ENCODE results near the gene MLX. TPM values are rescaled to one million over a fixed set of nuclear protein-coding genes. Genes with fewer than 3 reads are reported as not detected.
A peak's percentile ranks its signal among the peaks of the same experiment; 100 is the strongest.

MLX gene
- total RNA-seq, 3 donors from 2014 or later (not counting 1 experiment from before 2014, with no cell fraction given): 38.9 to 58.2 (median 42.6) TPM

DNA sequence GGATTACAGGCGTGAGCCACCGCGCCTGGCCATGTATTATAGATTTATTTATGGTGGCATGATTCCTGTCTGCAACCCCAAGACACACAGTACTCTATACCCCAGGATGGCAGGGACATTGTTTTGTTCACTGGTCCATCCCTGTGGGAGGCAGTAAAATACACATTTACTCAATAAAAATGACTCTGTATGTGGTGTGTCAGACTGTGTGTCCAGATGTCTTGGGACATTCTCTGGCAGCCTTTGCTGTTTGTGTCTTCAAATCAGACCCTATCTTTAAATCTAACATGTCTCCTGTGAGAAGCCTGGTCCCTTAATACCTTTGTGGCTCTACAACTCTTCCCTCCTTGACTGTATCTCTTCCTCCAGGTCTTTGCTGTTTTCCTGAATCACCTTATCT is 6.7 kb upstream of the MLX start:
- H3K27ac Mint-ChIP-seq: no peak overlapping the region
- peaks cover 40% of the 10 kb centered on the region for H3K4me1 ChIP-seq (ENCODE audit: control insufficient read depth, insufficient read depth, low read length)
- no peaks in the 10 kb centered on the region for H3K36me3 Mint-ChIP-seq
- H3K36me3 ChIP-seq (ENCODE audit: control insufficient read depth, insufficient read depth, low read length): peaks cover 15% of the 10 kb centered on the region
- H3K4me3 Mint-ChIP-seq: peak overlapping the region; percentile 65
- H3K9me3 Mint-ChIP-seq: no peaks in the 10 kb centered on the region
- H3K9me3 ChIP-seq (ENCODE audit: control insufficient read depth, insufficient read depth, low read length): no peaks in the 10 kb centered on the region
- no peak for ATAC-seq
- no peaks in the 10 kb centered on the region for H3K27me3 Mint-ChIP-seq (ENCODE audit: low read depth in 2 of 2)
- TF ChIP-seq, protein P1, sequence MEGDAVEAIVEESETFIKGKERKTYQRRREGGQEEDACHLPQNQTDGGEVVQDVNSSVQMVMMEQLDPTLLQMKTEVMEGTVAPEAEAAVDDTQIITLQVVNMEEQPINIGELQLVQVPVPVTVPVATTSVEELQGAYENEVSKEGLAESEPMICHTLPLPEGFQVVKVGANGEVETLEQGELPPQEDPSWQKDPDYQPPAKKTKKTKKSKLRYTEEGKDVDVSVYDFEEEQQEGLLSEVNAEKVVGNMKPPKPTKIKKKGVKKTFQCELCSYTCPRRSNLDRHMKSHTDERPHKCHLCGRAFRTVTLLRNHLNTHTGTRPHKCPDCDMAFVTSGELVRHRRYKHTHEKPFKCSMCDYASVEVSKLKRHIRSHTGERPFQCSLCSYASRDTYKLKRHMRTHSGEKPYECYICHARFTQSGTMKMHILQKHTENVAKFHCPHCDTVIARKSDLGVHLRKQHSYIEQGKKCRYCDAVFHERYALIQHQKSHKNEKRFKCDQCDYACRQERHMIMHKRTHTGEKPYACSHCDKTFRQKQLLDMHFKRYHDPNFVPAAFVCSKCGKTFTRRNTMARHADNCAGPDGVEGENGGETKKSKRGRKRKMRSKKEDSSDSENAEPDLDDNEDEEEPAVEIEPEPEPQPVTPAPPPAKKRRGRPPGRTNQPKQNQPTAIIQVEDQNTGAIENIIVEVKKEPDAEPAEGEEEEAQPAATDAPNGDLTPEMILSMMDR (IDR thresholded peaks at IDR 0.05): no peak
- WGBS (ENCODE audit: insufficient coverage): no CpG with 5 or more reads among the region's 3 CpGs
- no peaks in the 10 kb centered on the region for H3K27me3 ChIP-seq (ENCODE audit: control insufficient read depth, insufficient read depth, low read length)
- intact Hi-C loops (cut with micrococcal nuclease): no loop called here
- no peak for DNase-seq
- H3K27ac ChIP-seq (ENCODE audit: low read length): no peak overlapping the region
- H3K4me3 ChIP-seq (ENCODE audit: low read length): no peak overlapping the region
- H3K4me1 Mint-ChIP-seq: peaks cover 25 to 32% of the 10 kb centered on the region in 2 donors

DNA sequence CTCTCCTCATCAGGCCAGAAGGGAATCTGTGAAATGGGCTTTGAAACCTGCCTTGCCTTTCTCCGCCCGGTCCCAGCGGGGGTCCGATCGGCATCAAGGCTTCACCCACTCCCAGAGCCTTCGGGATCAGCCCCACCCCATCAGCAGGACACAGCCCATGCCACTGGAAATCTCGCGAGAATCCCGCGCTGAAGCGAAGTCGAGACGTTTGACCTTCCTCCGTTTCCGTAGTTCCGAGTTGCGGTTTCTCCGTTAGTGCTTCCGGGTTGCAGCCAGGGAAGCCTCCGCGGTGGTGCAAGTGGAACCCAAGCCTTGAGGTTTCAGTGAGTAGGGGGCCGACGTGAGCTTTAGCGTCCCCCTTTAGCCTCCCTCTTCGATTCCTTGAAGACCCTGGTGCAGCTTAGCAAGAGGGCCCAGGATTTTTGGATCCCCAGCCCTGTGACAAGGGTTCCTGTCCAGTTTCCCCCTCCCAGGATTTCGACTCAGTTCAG is 5.0 kb upstream of the MLX start, which contains the start of gene COASY:
Gene COASY (plus strand): TSS at position 252 of the 491 bp plus-strand sequence. CDS start 475 bp downstream, outside the sequence.
- DNase-seq (peak; percentile 90 to 97), ATAC-seq (peak; percentile 75 to 78 (median 78))
- H3K27ac Mint-ChIP-seq: peak within 1 kb of the TSS; percentile 90 to 94
- H3K4me1 Mint-ChIP-seq: peaks cover 30 to 35% of the 10 kb centered on the region in 2 donors
- peak within 1 kb of the TSS; percentile 95 for H3K4me3 ChIP-seq (ENCODE audit: low read length)
- WGBS (ENCODE audit: insufficient coverage): under 1% methylated on average over 26 of the region's 26 CpGs
- H3K9me3 ChIP-seq (ENCODE audit: control insufficient read depth, insufficient read depth, low read length): no peaks in the 10 kb centered on the region
- intact Hi-C loops (cut with micrococcal nuclease): loop anchor here (2.0 kb wide), 1 partner anchor 17 kb away; no protein-coding TSS in a partner anchor
- H3K36me3 Mint-ChIP-seq: no peaks in the 10 kb centered on the region
- H3K4me1 ChIP-seq (ENCODE audit: control insufficient read depth, insufficient read depth, low read length): peaks cover 44% of the 10 kb centered on the region
- peaks cover 24% of the 10 kb centered on the region for H3K36me3 ChIP-seq (ENCODE audit: control insufficient read depth, insufficient read depth, low read length)
- H3K4me3 Mint-ChIP-seq: peak within 1 kb of the TSS; percentile 96
- TF ChIP-seq, protein P1 (IDR thresholded peaks at IDR 0.05): no peak
- H3K27me3 Mint-ChIP-seq (ENCODE audit: low read depth in 2 of 2): no peaks in the 10 kb centered on the region
- H3K27ac ChIP-seq (ENCODE audit: low read length): peak within 1 kb of the TSS; percentile 82
- no peaks in the 10 kb centered on the region for H3K27me3 ChIP-seq (ENCODE audit: control insufficient read depth, insufficient read depth, low read length)
- H3K9me3 Mint-ChIP-seq: no peaks in the 10 kb centered on the region

DNA sequence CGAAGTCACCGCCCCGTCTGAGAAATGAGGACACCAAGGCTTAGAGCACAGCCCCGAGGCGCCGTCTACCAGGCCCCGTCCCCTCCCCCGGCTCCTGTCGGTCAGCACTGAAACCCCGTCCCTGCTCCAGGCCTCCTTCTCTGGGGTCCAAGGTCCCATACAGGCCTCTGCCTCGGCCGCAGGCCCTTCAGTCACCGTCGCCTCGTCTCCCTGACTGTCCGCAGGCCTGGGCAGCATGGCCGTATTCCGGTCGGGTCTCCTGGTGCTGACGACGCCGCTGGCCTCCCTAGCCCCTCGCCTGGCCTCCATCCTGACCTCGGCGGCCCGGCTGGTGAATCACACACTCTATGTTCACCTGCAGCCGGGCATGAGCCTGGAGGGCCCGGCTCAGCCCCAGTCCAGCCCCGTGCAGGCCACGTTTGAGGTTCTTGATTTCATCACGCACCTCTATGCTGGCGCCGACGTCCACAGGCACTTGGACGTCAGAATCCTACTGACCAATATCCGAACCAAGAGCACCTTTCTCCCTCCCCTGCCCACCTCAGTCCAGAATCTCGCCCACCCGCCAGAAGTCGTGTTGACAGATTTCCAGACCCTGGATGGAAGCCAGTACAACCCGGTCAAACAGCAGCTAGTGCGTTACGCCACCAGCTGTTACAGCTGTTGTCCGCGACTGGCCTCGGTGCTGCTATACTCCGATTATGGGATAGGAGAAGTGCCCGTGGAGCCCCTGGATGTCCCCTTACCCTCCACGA is 4.3 kb upstream of the MLX start:
- H3K27me3 Mint-ChIP-seq (ENCODE audit: low read depth in 2 of 2): no peaks in the 10 kb centered on the region
- peaks cover 33 to 38% of the 10 kb centered on the region in 2 donors for H3K4me1 Mint-ChIP-seq
- H3K9me3 Mint-ChIP-seq: no peaks in the 10 kb centered on the region
- Histone ChIP-seq H3K4me3 (ENCODE audit: low read length) (peak overlapping the region; percentile 95), H3K9me3 (ENCODE audit: control insufficient read depth, insufficient read depth, low read length) (no peaks in the 10 kb centered on the region), H3K27me3 (ENCODE audit: control insufficient read depth, insufficient read depth, low read length) (no peaks in the 10 kb centered on the region), H3K27ac (ENCODE audit: low read length) (peak overlapping the region; percentile 82), H3K4me1 (ENCODE audit: control insufficient read depth, insufficient read depth, low read length) (peaks cover 47% of the 10 kb centered on the region), H3K36me3 (ENCODE audit: control insufficient read depth, insufficient read depth, low read length) (peaks cover 24% of the 10 kb centered on the region)
- H3K27ac Mint-ChIP-seq: peak overlapping the region; percentile 90 to 94
- TF ChIP-seq, protein P1 (IDR thresholded peaks at IDR 0.05): no peak
- H3K36me3 Mint-ChIP-seq: no peaks in the 10 kb centered on the region
- WGBS (ENCODE audit: insufficient coverage): 20% methylated on average over 48 of the region's 48 CpGs
- DNase-seq: peak in 1 of 2 donors; percentile 16
- ATAC-seq: no peak
- peak overlapping the region; percentile 96 for H3K4me3 Mint-ChIP-seq
- intact Hi-C loops (cut with micrococcal nuclease): loop anchor here (2.0 kb wide), 1 partner anchor 16 kb away; no protein-coding TSS in a partner anchor

All from natural killer cell (primary cell).